GM12878 (cell line): ENCODE data around the gene IL16. TPM values are rescaled to one million over a fixed set of nuclear protein-coding genes. Genes with fewer than 3 reads are reported as not detected.

ENCODE experiments used
- ATAC-seq: fragments of 200-7000 bp; cut with Tn5 transposase; 3 replicates; pipeline ENCODE4 v1.9.1; 2020; ENCODE audit warnings: mild to moderate bottlenecking, moderate library complexity
- BruUV-seq: library from RNA; stranded (reverse); fragments of 400-500 nt; replicated peaks from 2 replicates; lab custom pipeline; 2021; lab: Mats Ljungman, UMichigan
- CTCF ChIA-PET: fragments of 300-600 bp; sonication (Branson Sonifier 250); formaldehyde crosslinking; extraction: SDS; loops from one replicate; lab custom pipeline; 2021; ENCODE audit warnings: inconsistent platforms; lab: Yijun Ruan, JAX
- POLR2A ChIA-PET: fragments of 350-600 bp; formaldehyde crosslinking; extraction: SDS; loops from one replicate; lab custom pipeline; 2021; ENCODE audit warnings: inconsistent platforms; lab: Charles Lee
- RAD21 ChIA-PET: fragments of 300-600 bp; sonication (Branson Sonifier 250); formaldehyde crosslinking; loops from one replicate; lab custom pipeline; 2023; ENCODE audit warnings: antibody characterized with exemption; ENCODE audit not compliant: unreplicated experiment; lab: Charles Lee
- SMC1A ChIA-PET: fragments of 300-600 bp; sonication (Branson Sonifier 250); formaldehyde crosslinking; loops from one replicate; lab custom pipeline; 2023; ENCODE audit not compliant: unreplicated experiment, uncharacterized antibody; lab: Charles Lee
- DNase-seq: peaks from one replicate; pipeline ENCODE4 v3.0.0-alpha.2; 2011; ENCODE audit warnings: low read depth, low spot score
- FAIRE-seq: peaks from 3 replicates; lab custom pipeline; 2011; peaks lifted over from hg19 to GRCh38; lab: Jason Lieb, UNC
- H2AFZ ChIP-seq: 2 replicates; pipeline ENCODE4 v1.6.0; 2011; ENCODE audit warnings: low read depth, low read length, control low read depth; ENCODE audit not compliant: control insufficient read depth
- H3K27ac ChIP-seq: 2 replicates; pipeline ENCODE4 v1.5.1; 2011; ENCODE audit warnings: control low read depth; ENCODE audit not compliant: control insufficient read depth, insufficient read depth
- H3K27me3 ChIP-seq, 2 experiments: replicated peaks in 1 of 2; 2 replicates each; pipeline versions ENCODE4 v1.6.0 to v1.6.1; 2011; ENCODE audit warnings: low read length in 1 of 2; ENCODE audit not compliant: control insufficient read depth in 2 of 2, insufficient read depth in 2 of 2
- H3K36me3 ChIP-seq, 2 experiments: 2 replicates each; pipeline ENCODE4 v1.5.1; 2011; ENCODE audit warnings: low read length in 1 of 2; ENCODE audit not compliant: control insufficient read depth in 2 of 2, insufficient read depth in 2 of 2
- H3K4me1 ChIP-seq: 2 replicates; pipeline ENCODE4 v1.6.1; 2011; ENCODE audit warnings: mild to moderate bottlenecking, low read length, moderate library complexity, mixed read lengths; ENCODE audit not compliant: control insufficient read depth, insufficient read depth
- H3K4me2 ChIP-seq: 2 replicates; pipeline ENCODE4 v1.6.0; 2011; ENCODE audit warnings: control low read depth; ENCODE audit not compliant: control insufficient read depth, insufficient read depth
- H3K4me3 ChIP-seq: fragments of 200-600 bp; sonication (generic); 2 replicates; pipeline ENCODE4 v1.5.1; 2016
- H3K79me2 ChIP-seq: 2 replicates; pipeline ENCODE4 v1.6.0; 2011; ENCODE audit warnings: low read length; ENCODE audit not compliant: control insufficient read depth, insufficient read depth
- H3K9ac ChIP-seq: 2 replicates; pipeline ENCODE4 v1.8.0; 2011; ENCODE audit warnings: low read length, control low read depth, mixed read lengths; ENCODE audit not compliant: control insufficient read depth, insufficient read depth
- H3K9me3 ChIP-seq: replicated peaks from 3 replicates; pipeline ENCODE4 v1.5.1; 2011; ENCODE audit warnings: mild to moderate bottlenecking, low read length; ENCODE audit not compliant: control insufficient read depth, insufficient read depth
- H4K20me1 ChIP-seq: 2 replicates; pipeline ENCODE4 v1.6.0; 2011; ENCODE audit not compliant: control insufficient read depth, insufficient read depth
- EP300 ChIP-seq, 2 experiments: fragments of 150-350 bp in 1 of 2; IDR thresholded peaks; 2 replicates each; pipeline ENCODE4 v1.6.1; 2011 to 2012; ENCODE audit warnings: low read depth in 2 of 2, low read length in 2 of 2, borderline replicate concordance in 1 of 2, improper control_type of control experiment in 1 of 2, inconsistent platforms in 1 of 2; ENCODE audit not compliant: control insufficient read depth in 1 of 2
- WGBS: methylation state at CpG from one replicate; pipeline ENCODE4 v1.1.6; 2016; ENCODE audit warnings: low lambda C conversion rate; ENCODE audit not compliant: insufficient replicate concordance, insufficient coverage; ENCODE audit errors: missing lambda C conversion rate; 5-methylcytosine and 5-hydroxymethylcytosine counted together
- in situ Hi-C: fragments of 300-500 bp; cut with MboI; formaldehyde crosslinking; loops from 9 replicates; pipeline ENCODE4 v1.14.3; 2018; ENCODE audit warnings: mixed read lengths
- intact Hi-C: fragments of 100-400 bp; cut with micrococcal nuclease; formaldehyde crosslinking; loops from one replicate; pipeline ENCODE4 v1.14.2; 2022; ENCODE audit not compliant: unreplicated experiment
- polyA plus RNA-seq, 11 experiments: library from polyadenylated mRNA; depleted of rRNA in 4 of 11; unstranded in 6 of 11; stranded (reverse) in 5 of 11; fragments of >200 nt; fragmentation: Nextera tagmentation in 4 of 11; fragmentation: Illumina TruSeq in 1 of 11; extraction: Ambion mirVana in 4 of 11; extraction: Trizol in 1 of 11; gene quantifications; 1 replicate in 1 of 11; 2 replicates in 10 of 11; pipeline versions ENCODE4 v1.2.1 to v1.2.3, GENCODE V29; 2011 to 2016; ENCODE audit warnings: inconsistent platforms in 2 of 11, missing spikeins in 2 of 11, low read depth in 1 of 11
- total RNA-seq, 4 experiments: library from RNA; depleted of rRNA in 3 of 4; stranded (reverse); fragments of >200 nt in 3 of 4; fragmentation: Illumina TruSeq in 1 of 4; extraction: Trizol in 1 of 4; gene quantifications; 2 replicates each; pipeline versions ENCODE4 v1.2.1 to v1.2.3, GENCODE V29; 2013 to 2021
- TF ChIP-seq, protein P1 (sequence below): fragments of 450-650 bp; IDR thresholded peaks from 2 replicates; pipeline ENCODE4 v1.6.1; 2017; ENCODE audit warnings: mild to moderate bottlenecking, moderate library complexity

Gene IL16
- total and polyA plus RNA-seq, 10 of the 15 experiments (the other 5 are each of a cell fraction or from before 2014, with no cell fraction given): 21.7 to 206 (median 44.5) TPM

DNA sequence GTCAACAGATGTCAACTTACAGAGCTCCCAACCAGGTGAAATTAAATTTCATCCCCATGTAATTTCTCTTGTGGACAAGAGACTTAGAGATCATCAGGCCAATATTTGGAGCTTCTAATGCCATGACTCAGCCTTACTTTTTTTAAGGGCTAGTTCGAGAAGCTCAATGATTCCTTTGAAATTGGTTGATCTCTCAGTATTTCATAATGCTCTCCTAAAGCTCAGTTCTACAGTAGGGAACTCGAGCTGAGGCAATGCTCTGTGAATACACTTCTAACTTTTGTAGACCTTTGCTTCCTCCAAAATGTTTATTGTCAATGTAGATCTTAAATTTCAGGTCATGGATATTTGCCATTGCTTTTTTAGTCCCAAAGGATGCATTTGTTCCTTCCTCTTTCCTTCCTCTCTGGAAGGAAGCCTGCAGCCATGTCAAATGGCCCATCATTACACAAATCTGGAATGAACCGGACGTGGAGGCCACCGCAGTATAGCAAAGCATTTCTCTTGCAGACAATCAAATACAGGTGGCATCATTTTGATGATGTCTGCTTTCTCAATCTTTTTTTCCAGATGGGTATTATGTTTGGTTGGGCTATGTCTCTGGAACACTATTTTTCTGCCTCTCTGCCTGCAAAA, 98.9 kb downstream of the IL16 start:
- peaks cover 0 to 3% of the 10 kb centered on the region in 2 experiments; a peak in 2 of 4 replicates for H3K36me3 ChIP-seq
- DNase-seq: no peak
- CTCF ChIA-PET: interaction anchor here (0.7 to 6.6 kb wide), 17 partner anchors 8 to 106 kb away, joined by 3 to 66 read pairs (median 4); partner anchors contain the start of gene STARD5
- no TSS peak for BruUV-seq
- no peak for TF ChIP-seq EP300 (IDR thresholded peaks at IDR 0.05; ENCODE audit: borderline replicate concordance in 1 of 2, control insufficient read depth in 1 of 2, low read depth in 2 of 2, low read length in 2 of 2)
- TF ChIP-seq, protein P1, sequence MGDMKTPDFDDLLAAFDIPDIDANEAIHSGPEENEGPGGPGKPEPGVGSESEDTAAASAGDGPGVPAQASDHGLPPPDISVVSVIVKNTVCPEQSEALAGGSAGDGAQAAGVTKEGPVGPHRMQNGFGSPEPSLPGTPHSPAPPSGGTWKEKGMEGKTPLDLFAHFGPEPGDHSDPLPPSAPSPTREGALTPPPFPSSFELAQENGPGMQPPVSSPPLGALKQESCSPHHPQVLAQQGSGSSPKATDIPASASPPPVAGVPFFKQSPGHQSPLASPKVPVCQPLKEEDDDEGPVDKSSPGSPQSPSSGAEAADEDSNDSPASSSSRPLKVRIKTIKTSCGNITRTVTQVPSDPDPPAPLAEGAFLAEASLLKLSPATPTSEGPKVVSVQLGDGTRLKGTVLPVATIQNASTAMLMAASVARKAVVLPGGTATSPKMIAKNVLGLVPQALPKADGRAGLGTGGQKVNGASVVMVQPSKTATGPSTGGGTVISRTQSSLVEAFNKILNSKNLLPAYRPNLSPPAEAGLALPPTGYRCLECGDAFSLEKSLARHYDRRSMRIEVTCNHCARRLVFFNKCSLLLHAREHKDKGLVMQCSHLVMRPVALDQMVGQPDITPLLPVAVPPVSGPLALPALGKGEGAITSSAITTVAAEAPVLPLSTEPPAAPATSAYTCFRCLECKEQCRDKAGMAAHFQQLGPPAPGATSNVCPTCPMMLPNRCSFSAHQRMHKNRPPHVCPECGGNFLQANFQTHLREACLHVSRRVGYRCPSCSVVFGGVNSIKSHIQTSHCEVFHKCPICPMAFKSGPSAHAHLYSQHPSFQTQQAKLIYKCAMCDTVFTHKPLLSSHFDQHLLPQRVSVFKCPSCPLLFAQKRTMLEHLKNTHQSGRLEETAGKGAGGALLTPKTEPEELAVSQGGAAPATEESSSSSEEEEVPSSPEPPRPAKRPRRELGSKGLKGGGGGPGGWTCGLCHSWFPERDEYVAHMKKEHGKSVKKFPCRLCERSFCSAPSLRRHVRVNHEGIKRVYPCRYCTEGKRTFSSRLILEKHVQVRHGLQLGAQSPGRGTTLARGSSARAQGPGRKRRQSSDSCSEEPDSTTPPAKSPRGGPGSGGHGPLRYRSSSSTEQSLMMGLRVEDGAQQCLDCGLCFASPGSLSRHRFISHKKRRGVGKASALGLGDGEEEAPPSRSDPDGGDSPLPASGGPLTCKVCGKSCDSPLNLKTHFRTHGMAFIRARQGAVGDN: peak; percentile 21; the same call in 1 of the 2 replicates
- H3K27me3 ChIP-seq: no peaks in the 10 kb centered on the region
- H2AFZ ChIP-seq: no peak overlapping the region
- RAD21 ChIA-PET: interaction anchor here (0.7 to 8.4 kb wide), 8 partner anchors 9 to 41 kb away, joined by 3 to 73 read pairs (median 6); partner anchors contain the start of gene STARD5
- peaks cover 69% of the 10 kb centered on the region for H3K79me2 ChIP-seq
- intact Hi-C loops: loop anchor here (10.0 kb wide), 1 partner anchor 749 kb away; the partner anchor contains the start of gene MEX3B
- H3K9ac ChIP-seq: peak overlapping the region; percentile 92
- SMC1A ChIA-PET: interaction anchor here (0.5 to 9.6 kb wide), 19 partner anchors 8 to 756 kb away, joined by 3 to 109 read pairs (median 5); partner anchors contain the start of gene STARD5
- POLR2A ChIA-PET: interaction anchor here (0.8 to 1.4 kb wide), 3 partner anchors 8 to 22 kb away, joined by 3 to 6 read pairs (median 4); no protein-coding TSS in a partner anchor
- H3K4me1 ChIP-seq: peaks cover 64% of the 10 kb centered on the region
- in situ Hi-C loops: loop anchor here (10.0 to 25.0 kb wide), 5 partner anchors 301 to 1917 kb away; partner anchors contain the start of genes HDGFL3 and RPS17
- H3K4me2 ChIP-seq: peak overlapping the region; percentile 100
- H3K4me3 ChIP-seq: peak overlapping the region; percentile 60; the same call in 1 of the 2 replicates
- peak overlapping the region; percentile 99 for H3K27ac ChIP-seq
- 74% methylated on average over 5 of the region's 5 CpGs for WGBS
- FAIRE-seq: no peak
- no peaks in the 10 kb centered on the region for H3K9me3 ChIP-seq
- H4K20me1 ChIP-seq: no peaks in the 10 kb centered on the region
- ATAC-seq: no peak
